Caco-2 (cell line): Measurements from ENCODE around the gene MDFIC2. TPM values are rescaled to one million over a fixed set of nuclear protein-coding genes. Genes with fewer than 3 reads are reported as not detected.

Source experiments
- BruUV-seq: library from RNA; stranded (reverse); fragments of 400-500 nt; replicated peaks from 2 replicates; lab custom pipeline; 2021; lab: Mats Ljungman, UMichigan
- CTCF ChIA-PET: fragments of 300-600 bp; sonication (Branson Sonifier 250); formaldehyde crosslinking; loops from one replicate; lab custom pipeline; 2022; ENCODE audit warnings: antibody characterized with exemption; lab: Charles Lee
- POLR2A ChIA-PET: fragments of 300-600 bp; sonication (Branson Sonifier 250); formaldehyde crosslinking; loops from one replicate; lab custom pipeline; 2022; ENCODE audit warnings: antibody characterized with exemption; lab: Charles Lee
- DNase-seq, 2 experiments: peaks; one replicate each; pipeline versions ENCODE4 v3.0.0 to v3.0.0-alpha.2; 2020 to 2022
- H3K27me3 ChIP-seq: replicated peaks from 2 replicates; pipeline ENCODE4 v1.6.0; 2011; ENCODE audit warnings: low read length; ENCODE audit not compliant: control insufficient read depth, insufficient read depth
- H3K36me3 ChIP-seq: 2 replicates; pipeline ENCODE4 v1.5.1; 2011; ENCODE audit warnings: low read length; ENCODE audit not compliant: control insufficient read depth, insufficient read depth
- H3K4me1 ChIP-seq: fragments of 250-450 bp; sonication (Bioruptor Pico); 2 replicates; pipeline ENCODE4 v1.5.1; 2020; ENCODE audit warnings: mild to moderate bottlenecking
- H3K4me3 ChIP-seq: 2 replicates; pipeline ENCODE4 v1.5.1; 2011; ENCODE audit warnings: low read depth, mild to moderate bottlenecking, control low read depth, low read length
- H3K9me3 ChIP-seq: fragments of 250-450 bp; sonication (Bioruptor Pico); 2 replicates; pipeline ENCODE4 v1.5.1; 2020; ENCODE audit warnings: mild to moderate bottlenecking, moderate library complexity
- H3K27ac Mint-ChIP-seq: one replicate; pipeline ENCODE4 v1.8.0; 2022; ENCODE audit warnings: mixed read lengths; ENCODE audit not compliant: unreplicated experiment
- H3K27me3 Mint-ChIP-seq: one replicate; pipeline ENCODE4 v1.8.0; 2022; ENCODE audit warnings: mixed read lengths; ENCODE audit not compliant: insufficient read depth, unreplicated experiment
- H3K36me3 Mint-ChIP-seq: one replicate; pipeline ENCODE4 v1.8.0; 2022; ENCODE audit warnings: mild to moderate bottlenecking, mixed read lengths; ENCODE audit not compliant: insufficient read depth, unreplicated experiment
- H3K4me1 Mint-ChIP-seq: one replicate; pipeline ENCODE4 v1.8.0; 2022; ENCODE audit warnings: low read depth, mixed read lengths; ENCODE audit not compliant: unreplicated experiment
- H3K4me3 Mint-ChIP-seq: one replicate; pipeline ENCODE4 v1.8.0; 2022; ENCODE audit warnings: mild to moderate bottlenecking, moderate library complexity, mixed read lengths; ENCODE audit not compliant: unreplicated experiment
- H3K9me3 Mint-ChIP-seq: one replicate; pipeline ENCODE4 v1.8.0; 2022; ENCODE audit warnings: mixed read lengths; ENCODE audit not compliant: unreplicated experiment
- CTCF ChIP-seq, 2 experiments: fragments of 200-600 bp in 1 of 2; IDR thresholded peaks; 1 replicate in 1 of 2; 2 replicates in 1 of 2; pipeline versions ENCODE4 v1.5.1 to v1.8.0; 2011 to 2022; ENCODE audit warnings: antibody characterized with exemption in 1 of 2, control low read depth in 1 of 2, inconsistent platforms in 1 of 2, low read depth in 1 of 2, low read length in 1 of 2, mild to moderate bottlenecking in 1 of 2, moderate library complexity in 1 of 2; ENCODE audit not compliant: insufficient read depth in 1 of 2, severe bottlenecking in 1 of 2, unreplicated experiment in 1 of 2
- intact Hi-C: fragments of 100-400 bp; cut with micrococcal nuclease; formaldehyde crosslinking; loops from one replicate; pipeline ENCODE4 v1.10.0; 2022; ENCODE audit not compliant: unreplicated experiment
- total RNA-seq: library from RNA; stranded (reverse); gene quantifications from 2 replicates; pipeline ENCODE4 v1.2.3, GENCODE V29; 2022

Gene MDFIC2
- total RNA-seq, 1 experiment from 2014 or later: not detected

DNA sequence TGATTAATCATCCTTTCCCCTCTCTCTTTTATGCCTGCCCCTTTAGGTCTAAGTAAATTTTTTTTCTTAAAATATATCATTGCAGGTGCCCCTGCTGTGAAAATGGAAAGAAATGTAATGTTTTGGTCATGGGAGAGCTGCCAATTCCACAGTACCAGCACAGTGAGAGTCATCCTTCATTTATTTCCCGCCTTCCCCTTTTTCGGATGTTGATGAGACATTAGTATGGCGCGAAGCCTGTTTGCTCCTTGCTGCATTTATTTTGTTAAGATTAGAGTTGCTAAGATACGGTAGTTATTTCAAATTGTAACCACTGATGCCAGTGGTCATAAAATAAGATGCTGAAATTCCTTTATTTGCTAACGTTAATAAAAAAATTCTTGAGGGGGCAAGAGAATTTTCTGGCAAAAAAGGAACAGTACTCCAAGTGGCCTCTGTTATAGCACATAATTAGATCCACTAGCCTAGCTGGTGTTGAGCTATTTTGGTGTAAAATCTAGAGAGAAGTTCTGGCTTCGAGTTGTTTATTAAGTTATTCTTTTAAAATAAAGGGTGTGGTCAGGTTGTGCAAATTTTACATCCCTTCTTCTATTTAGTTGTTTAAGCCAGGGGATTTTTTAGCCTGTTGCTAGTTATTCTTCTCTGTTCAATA is 62.8 kb downstream of the MDFIC2 start:
- POLR2A ChIA-PET: no interaction called here
- no peaks in the 10 kb centered on the region for H3K36me3 Mint-ChIP-seq
- H3K4me3 Mint-ChIP-seq: no peak overlapping the region
- TF ChIP-seq CTCF (IDR thresholded peaks at IDR 0.05; ENCODE audit: insufficient read depth in 1 of 2, low read depth in 1 of 2, low read length in 1 of 2, severe bottlenecking in 1 of 2, unreplicated experiment in 1 of 2): no peak
- H3K9me3 Mint-ChIP-seq: no peaks in the 10 kb centered on the region
- Histone ChIP-seq H3K36me3 (no peaks in the 10 kb centered on the region), H3K4me1 (no peaks in the 10 kb centered on the region), H3K9me3 (no peaks in the 10 kb centered on the region), H3K4me3 (no peak overlapping the region), H3K27me3 (no peaks in the 10 kb centered on the region)
- no peaks in the 10 kb centered on the region for H3K4me1 Mint-ChIP-seq
- H3K27me3 Mint-ChIP-seq: peaks cover 7% of the 10 kb centered on the region
- no peak for DNase-seq
- CTCF ChIA-PET: no interaction called here
- no TSS peak for BruUV-seq
- no peak overlapping the region for H3K27ac Mint-ChIP-seq
- intact Hi-C loops: no loop called here

DNA sequence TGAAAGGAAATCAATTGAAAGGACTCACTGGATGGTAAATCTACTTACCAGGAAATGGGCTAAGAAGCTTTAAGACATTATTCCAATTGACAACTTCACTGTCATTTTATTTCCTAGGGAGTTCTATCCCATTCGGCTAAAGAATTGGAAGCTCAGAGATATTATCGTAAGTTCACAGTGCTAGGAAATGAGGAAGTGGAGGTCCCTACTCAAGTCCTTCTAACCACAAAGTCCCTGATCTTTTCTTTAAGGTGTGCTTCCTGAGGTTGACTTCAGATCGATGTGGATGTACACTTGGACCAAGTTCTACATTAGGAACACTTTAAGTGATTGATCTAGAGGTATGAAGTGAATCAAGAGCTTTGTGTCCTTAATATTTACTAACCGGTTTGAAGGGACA is 63.6 kb downstream of the MDFIC2 start:
- H3K4me1 ChIP-seq: no peaks in the 10 kb centered on the region
- ChIA-PET CTCF (no interaction called here), POLR2A (no interaction called here)
- no peaks in the 10 kb centered on the region for H3K9me3 ChIP-seq
- no peak for DNase-seq
- Mint-ChIP-seq H3K27ac (no peak overlapping the region), H3K9me3 (no peaks in the 10 kb centered on the region), H3K27me3 (peaks cover 7% of the 10 kb centered on the region), H3K36me3 (no peaks in the 10 kb centered on the region), H3K4me1 (no peaks in the 10 kb centered on the region), H3K4me3 (no peak overlapping the region)
- no peaks in the 10 kb centered on the region for H3K27me3 ChIP-seq
- BruUV-seq: no TSS peak
- H3K4me3 ChIP-seq: no peak overlapping the region
- H3K36me3 ChIP-seq: no peaks in the 10 kb centered on the region
- no peak for TF ChIP-seq CTCF (IDR thresholded peaks at IDR 0.05; ENCODE audit: insufficient read depth in 1 of 2, low read depth in 1 of 2, low read length in 1 of 2, severe bottlenecking in 1 of 2, unreplicated experiment in 1 of 2)
- intact Hi-C loops: no loop called here

DNA sequence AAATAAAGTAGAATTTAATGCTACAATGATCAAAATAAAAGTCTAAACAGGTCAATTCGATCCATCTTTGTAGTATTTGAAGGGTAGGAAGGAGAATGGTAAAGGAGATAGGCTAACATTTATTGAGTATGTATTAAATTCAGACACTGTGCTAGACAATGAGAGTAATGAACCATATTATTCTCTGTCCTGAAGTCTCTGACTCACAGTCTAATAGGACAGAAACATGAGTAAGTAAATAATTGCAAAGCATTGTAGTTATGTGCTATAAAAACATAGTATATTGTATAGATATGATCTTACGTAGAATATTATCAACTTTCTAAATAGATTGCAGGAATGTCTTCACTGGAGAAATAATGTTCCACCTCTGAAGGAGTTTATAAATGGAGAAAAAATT is 64.5 kb downstream of the MDFIC2 start:
- BruUV-seq: no TSS peak
- intact Hi-C loops: no loop called here
- no peak overlapping the region for H3K4me3 ChIP-seq

More for the DNA sequence above, 64.5 kb downstream of the MDFIC2 start:
- H3K9me3 Mint-ChIP-seq: no peaks in the 10 kb centered on the region
- Histone ChIP-seq H3K4me1 (no peaks in the 10 kb centered on the region), H3K27me3 (no peaks in the 10 kb centered on the region), H3K9me3 (no peaks in the 10 kb centered on the region), H3K36me3 (no peaks in the 10 kb centered on the region)
- no peak overlapping the region for H3K27ac Mint-ChIP-seq
- H3K36me3 Mint-ChIP-seq: no peaks in the 10 kb centered on the region
- no peaks in the 10 kb centered on the region for H3K4me1 Mint-ChIP-seq
- no peak for TF ChIP-seq CTCF (IDR thresholded peaks at IDR 0.05; ENCODE audit: insufficient read depth in 1 of 2, low read depth in 1 of 2, low read length in 1 of 2, severe bottlenecking in 1 of 2, unreplicated experiment in 1 of 2)
- peaks cover 7% of the 10 kb centered on the region for H3K27me3 Mint-ChIP-seq
- CTCF ChIA-PET: no interaction called here
- DNase-seq: no peak
- H3K4me3 Mint-ChIP-seq: no peak overlapping the region
- POLR2A ChIA-PET: no interaction called here
